HG03442 (cell line): ENCODE data around the gene PPP1R14C.

Experiments
- ATAC-seq: cut with Tn5 transposase; IDR thresholded peaks from one replicate; pipeline ENCODE4 v1.9.1; 2021; ENCODE audit warnings: mild to moderate bottlenecking, moderate library complexity; ENCODE audit not compliant: unreplicated experiment

The PPP1R14C gene

GRCh38 chr6:150267686-150268561, 125.1 kb downstream of the PPP1R14C start:
- no peak for ATAC-seq

GRCh38 chr6:150269130-150269856, 126.4 kb downstream of the PPP1R14C start:
- no peak for ATAC-seq

- no peak for ATAC-seq
Measured at GRCh38 chr6:150269857-150270223, 127.0 kb downstream of the PPP1R14C start.

GRCh38 chr6:150270330-150271052, 127.6 kb downstream of the PPP1R14C start:
- ATAC-seq, result no peak

GRCh38 chr6:150271172-150271500, 128.3 kb downstream of the PPP1R14C start:
- no peak for ATAC-seq

GRCh38 chr6:150271501-150272263, 128.8 kb downstream of the PPP1R14C start:
- no peak for ATAC-seq

DNA sequence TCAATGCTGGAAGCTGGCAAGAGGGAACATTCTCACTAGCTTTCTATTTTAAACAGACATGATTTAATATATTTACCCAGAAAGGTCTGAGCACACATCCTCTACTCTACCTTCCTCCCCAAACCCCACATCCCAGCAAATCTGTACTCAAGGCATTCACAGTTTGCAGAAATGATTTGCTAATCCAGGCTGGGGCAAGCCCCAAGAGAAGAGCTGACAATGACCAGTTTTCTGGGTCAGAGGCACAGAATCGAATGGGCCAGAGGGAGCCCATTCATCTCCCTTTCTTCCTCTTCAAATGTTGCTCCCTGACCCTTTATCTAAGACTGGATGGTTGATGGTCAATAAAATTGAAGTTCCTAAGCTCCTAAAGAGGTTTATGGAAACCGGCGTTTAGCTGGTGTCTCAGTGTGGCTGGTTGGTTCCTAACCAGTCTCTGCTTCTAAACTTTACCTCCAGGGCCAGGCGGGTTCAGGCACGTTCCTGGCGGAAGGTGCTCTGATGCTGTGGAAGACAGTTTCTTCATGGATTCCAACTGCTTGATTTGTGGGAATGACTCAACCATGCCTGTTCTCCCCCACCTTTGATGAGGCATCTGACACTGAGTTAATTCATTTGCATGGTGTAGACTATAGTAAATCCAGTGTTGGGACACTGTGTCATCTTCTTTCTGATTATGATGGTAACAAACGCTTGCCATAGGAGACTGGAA, 129.6 kb downstream of the PPP1R14C start:
- no peak for ATAC-seq

DNA sequence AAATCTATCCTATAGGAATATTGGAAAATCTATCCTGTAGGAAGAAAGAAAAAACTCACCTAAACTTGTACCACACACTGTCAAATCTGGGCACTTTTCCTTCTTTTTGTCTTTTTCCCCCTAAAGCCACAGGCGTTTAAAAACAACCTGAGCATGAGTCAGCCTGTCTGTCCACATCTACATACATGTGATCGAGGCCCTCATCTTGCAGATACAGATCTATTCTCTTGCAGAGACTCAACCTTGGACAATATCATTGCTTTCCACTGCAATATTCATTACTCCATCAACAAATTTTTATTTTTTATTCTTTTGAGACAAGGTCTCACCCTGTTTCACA, 130.1 kb downstream of the PPP1R14C start:
- ATAC-seq, result no peak

GRCh38 chr6:150273457-150274309, 130.8 kb downstream of the PPP1R14C start:
- peak; percentile 60 for ATAC-seq

- ATAC-seq, result no peak
Measured at GRCh38 chr6:150275489-150275888, 132.6 kb downstream of the PPP1R14C start.

GRCh38 chr6:150276168-150276936, 133.5 kb downstream of the PPP1R14C start:
- ATAC-seq, result no peak

DNA sequence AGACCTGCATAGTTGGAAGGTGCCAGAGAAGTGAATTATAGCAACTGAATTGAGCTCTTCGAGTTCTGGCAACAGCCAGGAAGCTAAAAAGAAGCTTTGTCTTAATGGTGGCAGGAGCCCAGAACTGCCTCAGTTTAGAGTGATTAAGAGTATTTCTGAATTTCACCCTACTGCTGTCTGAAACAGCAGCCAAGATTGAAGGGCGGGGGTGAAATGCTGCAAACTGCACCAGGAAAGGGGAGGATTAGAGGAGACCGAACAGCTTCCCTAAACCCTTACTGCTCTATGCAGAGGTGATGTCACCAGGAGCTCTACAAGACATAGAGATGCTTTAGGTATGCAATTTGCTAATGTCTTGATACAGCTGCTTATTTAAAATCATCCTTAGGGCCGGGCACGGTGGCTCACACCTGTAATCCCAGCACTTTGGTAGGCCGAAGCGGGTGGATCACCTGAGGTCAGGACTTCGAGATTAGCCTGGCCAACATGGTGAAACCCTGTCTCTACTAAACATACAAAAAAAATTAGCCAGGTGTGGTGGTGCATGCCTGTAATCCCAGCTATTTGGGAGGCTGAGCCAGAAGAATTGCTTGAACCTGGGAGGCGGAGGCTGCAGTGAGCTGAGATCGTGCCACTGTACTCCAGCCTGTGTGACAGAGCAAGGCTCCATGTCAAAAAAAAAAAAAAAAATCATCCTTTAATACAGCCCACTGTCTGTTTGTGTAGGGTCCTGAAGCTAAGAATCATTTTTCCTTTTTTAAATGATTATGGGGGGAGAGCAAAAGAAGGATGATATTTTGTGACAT, 134.3 kb downstream of the PPP1R14C start:
- no peak for ATAC-seq

- ATAC-seq, result no peak
Measured at GRCh38 chr6:150279533-150279932, 136.7 kb downstream of the PPP1R14C start.

GRCh38 chr6:150280703-150281102, 137.9 kb downstream of the PPP1R14C start:
- ATAC-seq, result no peak

- no peak for ATAC-seq
Measured at GRCh38 chr6:150281767-150282166, 138.9 kb downstream of the PPP1R14C start.

GRCh38 chr6:150282806-150283205, 140.0 kb downstream of the PPP1R14C start:
- ATAC-seq, result no peak

- no peak for ATAC-seq
Measured at GRCh38 chr6:150286460-150286859, 143.6 kb downstream of the PPP1R14C start.

- no peak for ATAC-seq
Measured at GRCh38 chr6:150286912-150287311, 144.1 kb downstream of the PPP1R14C start.
